GM21619 (cell line): ENCODE data around the gene C15orf61.

Experiments used
- ATAC-seq: cut with Tn5 transposase; IDR thresholded peaks from one replicate; pipeline ENCODE4 v1.9.1; 2021; ENCODE audit not compliant: unreplicated experiment

The C15orf61 gene

GRCh38 chr15:67512933-67513714, 7.8 kb upstream of the C15orf61 start:
- ATAC-seq, result no peak

GRCh38 chr15:67515090-67515489, 5.8 kb upstream of the C15orf61 start:
- no peak for ATAC-seq

- no peak for ATAC-seq
Observed at GRCh38 chr15:67515557-67515956, 5.4 kb upstream of the C15orf61 start.

- peak; percentile 9 for ATAC-seq
Observed at GRCh38 chr15:67520321-67521028, 456 bp upstream of the C15orf61 start.

GRCh38 chr15:67521783-67522568, 1.0 kb downstream of the C15orf61 start:
- peak; percentile 7 for ATAC-seq

GRCh38 chr15:67523330-67523729, 2.4 kb downstream of the C15orf61 start:
- no peak for ATAC-seq

- ATAC-seq, result no peak
Observed at GRCh38 chr15:67524235-67524634, 3.3 kb downstream of the C15orf61 start.

- ATAC-seq, result no peak
Observed at GRCh38 chr15:67528513-67528912, 7.6 kb downstream of the C15orf61 start.

GRCh38 chr15:67531379-67531914, 10.5 kb downstream of the C15orf61 start:
- ATAC-seq, result no peak

- ATAC-seq, result no peak
Observed at GRCh38 chr15:67533873-67534272, 12.9 kb downstream of the C15orf61 start.

GRCh38 chr15:67534360-67534759, 13.4 kb downstream of the C15orf61 start:
- no peak for ATAC-seq

- no peak for ATAC-seq
Observed at GRCh38 chr15:67537771-67538170, 16.8 kb downstream of the C15orf61 start.

GRCh38 chr15:67542420-67543347, 21.8 kb downstream of the C15orf61 start, which contains the start of gene MAP2K5:
MAP2K5 (plus strand) TSS chr15:67542703; CDS start chr15:67543336, 633 bp downstream.
- peak; percentile 44 for ATAC-seq

GRCh38 chr15:67543348-67543718, 22.4 kb downstream of the C15orf61 start:
- ATAC-seq, result no peak

- ATAC-seq, result no peak
Observed at GRCh38 chr15:67544475-67544874, 23.5 kb downstream of the C15orf61 start.

GRCh38 chr15:67545864-67546263, 24.9 kb downstream of the C15orf61 start:
- ATAC-seq, result no peak

GRCh38 chr15:67547064-67547463, 26.1 kb downstream of the C15orf61 start:
- no peak for ATAC-seq

GRCh38 chr15:67547836-67548235, 26.9 kb downstream of the C15orf61 start:
- ATAC-seq, result no peak

GRCh38 chr15:67548236-67548852, 27.4 kb downstream of the C15orf61 start:
- no peak for ATAC-seq
